ENCODE data around the gene ZNF652.

Gene ZNF652

GRCh38 chr17:49360796-49361128, 1.3 kb downstream of the ZNF652 start:
- DNase-seq (ENCODE audit: low spot score), result peak; percentile 42
- TF ChIP-seq CTCF (conservative IDR thresholded peaks at IDR 0.05; ENCODE audit: low read depth), result no peak
- ChIA-PET CTCF (interaction anchor here (0.7 to 1.1 kb wide), 2 partner anchors 177 to 196 kb away, joined by 3 to 4 read pairs; no protein-coding TSS in a partner anchor), POLR2A (ENCODE audit: low non-redundant PET) (no interaction called here)
- peak overlapping the region; percentile 93 for H3K27ac ChIP-seq

- no peak for DNase-seq (ENCODE audit: low spot score)
- ChIA-PET POLR2A (ENCODE audit: low non-redundant PET) (no interaction called here), CTCF (interaction anchor here (0.6 to 1.1 kb wide), 4 partner anchors 28 to 196 kb away, joined by 3 to 4 read pairs (median 3); no protein-coding TSS in a partner anchor)
- no peak for TF ChIP-seq CTCF (conservative IDR thresholded peaks at IDR 0.05; ENCODE audit: low read depth)
- peak overlapping the region; percentile 93 for H3K27ac ChIP-seq
These were observed 1.9 kb downstream of the ZNF652 start for GRCh38 chr17:49359990-49360795.

GRCh38 chr17:49358641-49359247, 3.3 kb downstream of the ZNF652 start:
- CTCF ChIA-PET, result interaction anchor here (0.7 kb wide), 1 partner anchor 9 kb away, joined by 3 read pairs; no protein-coding TSS in a partner anchor
- no peak for DNase-seq (ENCODE audit: low spot score)
- POLR2A ChIA-PET (ENCODE audit: low non-redundant PET), result no interaction called here
- no peak overlapping the region for H3K27ac ChIP-seq
- TF ChIP-seq CTCF (conservative IDR thresholded peaks at IDR 0.05; ENCODE audit: low read depth), result no peak

GRCh38 chr17:49357516-49357915, 4.5 kb downstream of the ZNF652 start:
- CTCF ChIA-PET, result interaction anchor here (0.6 to 0.7 kb wide), 2 partner anchors 16 to 43 kb away, joined by 3 read pairs; no protein-coding TSS in a partner anchor
- TF ChIP-seq CTCF (conservative IDR thresholded peaks at IDR 0.05; ENCODE audit: low read depth), result no peak
- H3K27ac ChIP-seq, result no peak overlapping the region
- DNase-seq (ENCODE audit: low spot score), result no peak
- POLR2A ChIA-PET (ENCODE audit: low non-redundant PET), result no interaction called here

- no peak overlapping the region for H3K27ac ChIP-seq
- no peak for TF ChIP-seq CTCF (conservative IDR thresholded peaks at IDR 0.05; ENCODE audit: low read depth)
- CTCF ChIA-PET, result no interaction called here
- POLR2A ChIA-PET (ENCODE audit: low non-redundant PET), result no interaction called here
- DNase-seq (ENCODE audit: low spot score), result no peak
These were observed 5.7 kb downstream of the ZNF652 start for GRCh38 chr17:49356320-49356719.

- ChIA-PET CTCF (no interaction called here), POLR2A (ENCODE audit: low non-redundant PET) (no interaction called here)
- no peak for DNase-seq (ENCODE audit: low spot score)
- TF ChIP-seq CTCF (conservative IDR thresholded peaks at IDR 0.05; ENCODE audit: low read depth), result no peak
- H3K27ac ChIP-seq, result no peak overlapping the region
These were observed 8.4 kb downstream of the ZNF652 start for GRCh38 chr17:49353607-49354006.

Data from RWPE1 (cell line).